GM18508 (cell line): Measurements from ENCODE around the gene MON2.

ENCODE experiments used
- ATAC-seq: cut with Tn5 transposase; IDR thresholded peaks from one replicate; pipeline ENCODE4 v1.9.1; 2021; ENCODE audit warnings: moderate number of reproducible peaks; ENCODE audit not compliant: insufficient read depth, unreplicated experiment

The MON2 gene

GRCh38 chr12:62649412-62650138 is 182.9 kb downstream of the MON2 start:
- ATAC-seq: no peak
